Epithelial cell of esophagus (primary cell): ENCODE results near the gene TRERF1.
A peak's percentile ranks its signal among the peaks of the same experiment; 100 is the strongest.

Source experiments
- DNase-seq: peaks from one replicate; pipeline ENCODE4 v3.0.0; 2010; ENCODE audit warnings: low read depth
- H3K4me3 ChIP-seq: 2 replicates; pipeline ENCODE4 v1.5.1; 2011; ENCODE audit warnings: mild to moderate bottlenecking, low read length, control low read depth
- TF ChIP-seq, protein P1 (sequence below): IDR thresholded peaks from 2 replicates; pipeline ENCODE4 v1.5.1; 2011; ENCODE audit warnings: low read depth, mild to moderate bottlenecking, low read length, control low read depth, inconsistent platforms; ENCODE audit not compliant: insufficient read depth; ENCODE audit errors: missing control alignments

Gene TRERF1

DNA sequence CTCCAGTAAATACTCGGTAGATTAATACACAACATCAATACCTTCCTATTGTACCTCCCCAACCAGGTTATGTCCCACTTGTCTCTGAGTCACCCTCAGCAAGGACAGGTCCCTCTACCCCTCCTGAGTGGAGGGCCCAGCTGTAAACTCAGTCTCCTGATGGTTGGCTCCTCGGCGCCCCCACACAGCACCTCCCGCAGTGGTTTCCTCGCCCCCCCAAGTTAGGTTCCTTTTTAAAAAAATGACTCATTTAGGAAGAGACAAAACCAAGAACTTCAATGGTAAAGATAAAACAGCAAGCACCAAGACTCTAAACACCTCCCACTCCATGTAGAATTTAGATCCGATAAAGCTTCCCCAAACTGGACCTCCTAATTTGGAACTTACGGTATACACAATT lies 83.5 kb downstream of the TRERF1 start:
- TF ChIP-seq, protein P1, sequence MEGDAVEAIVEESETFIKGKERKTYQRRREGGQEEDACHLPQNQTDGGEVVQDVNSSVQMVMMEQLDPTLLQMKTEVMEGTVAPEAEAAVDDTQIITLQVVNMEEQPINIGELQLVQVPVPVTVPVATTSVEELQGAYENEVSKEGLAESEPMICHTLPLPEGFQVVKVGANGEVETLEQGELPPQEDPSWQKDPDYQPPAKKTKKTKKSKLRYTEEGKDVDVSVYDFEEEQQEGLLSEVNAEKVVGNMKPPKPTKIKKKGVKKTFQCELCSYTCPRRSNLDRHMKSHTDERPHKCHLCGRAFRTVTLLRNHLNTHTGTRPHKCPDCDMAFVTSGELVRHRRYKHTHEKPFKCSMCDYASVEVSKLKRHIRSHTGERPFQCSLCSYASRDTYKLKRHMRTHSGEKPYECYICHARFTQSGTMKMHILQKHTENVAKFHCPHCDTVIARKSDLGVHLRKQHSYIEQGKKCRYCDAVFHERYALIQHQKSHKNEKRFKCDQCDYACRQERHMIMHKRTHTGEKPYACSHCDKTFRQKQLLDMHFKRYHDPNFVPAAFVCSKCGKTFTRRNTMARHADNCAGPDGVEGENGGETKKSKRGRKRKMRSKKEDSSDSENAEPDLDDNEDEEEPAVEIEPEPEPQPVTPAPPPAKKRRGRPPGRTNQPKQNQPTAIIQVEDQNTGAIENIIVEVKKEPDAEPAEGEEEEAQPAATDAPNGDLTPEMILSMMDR = no peak
- no peak for DNase-seq
- no peak overlapping the region for H3K4me3 ChIP-seq

DNA sequence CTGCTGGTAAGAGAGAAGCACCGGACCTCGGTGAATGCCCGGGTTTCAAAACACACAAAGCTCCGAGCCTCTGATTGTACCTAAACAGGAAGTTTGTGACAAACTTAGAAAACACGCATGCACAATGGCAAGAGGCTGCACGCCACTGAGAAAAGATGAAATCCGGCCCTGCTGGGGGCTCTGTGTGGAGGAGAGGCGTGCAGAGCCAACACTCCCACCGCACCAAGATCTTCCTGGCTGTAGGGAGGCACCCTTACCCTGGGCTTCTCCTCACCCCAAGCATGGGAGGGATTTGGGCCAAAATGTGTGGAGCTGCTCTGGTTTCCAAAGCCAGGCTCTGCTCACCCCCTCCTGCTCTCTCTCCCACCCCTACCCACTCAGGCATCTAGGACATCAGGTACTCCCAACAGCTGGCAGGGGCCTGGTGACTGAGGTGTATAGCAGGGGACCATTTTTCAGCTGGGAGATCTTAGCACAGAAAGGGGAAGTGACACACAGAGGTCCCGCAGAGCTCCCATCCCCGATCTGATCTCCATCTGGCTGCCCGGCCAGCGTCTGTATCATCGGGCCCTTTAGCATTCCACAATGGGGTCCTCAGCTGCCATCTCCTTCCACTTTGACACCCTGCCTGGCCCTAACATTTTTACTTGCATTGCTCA lies 84.2 kb downstream of the TRERF1 start:
- DNase-seq = no peak
- H3K4me3 ChIP-seq = no peak overlapping the region
- TF ChIP-seq, protein P1 = no peak

- no peak for DNase-seq
- TF ChIP-seq, protein P1 = no peak
- H3K4me3 ChIP-seq = no peak overlapping the region
Observed at GRCh38 chr6:42366999-42367352, 84.8 kb downstream of the TRERF1 start.

DNA sequence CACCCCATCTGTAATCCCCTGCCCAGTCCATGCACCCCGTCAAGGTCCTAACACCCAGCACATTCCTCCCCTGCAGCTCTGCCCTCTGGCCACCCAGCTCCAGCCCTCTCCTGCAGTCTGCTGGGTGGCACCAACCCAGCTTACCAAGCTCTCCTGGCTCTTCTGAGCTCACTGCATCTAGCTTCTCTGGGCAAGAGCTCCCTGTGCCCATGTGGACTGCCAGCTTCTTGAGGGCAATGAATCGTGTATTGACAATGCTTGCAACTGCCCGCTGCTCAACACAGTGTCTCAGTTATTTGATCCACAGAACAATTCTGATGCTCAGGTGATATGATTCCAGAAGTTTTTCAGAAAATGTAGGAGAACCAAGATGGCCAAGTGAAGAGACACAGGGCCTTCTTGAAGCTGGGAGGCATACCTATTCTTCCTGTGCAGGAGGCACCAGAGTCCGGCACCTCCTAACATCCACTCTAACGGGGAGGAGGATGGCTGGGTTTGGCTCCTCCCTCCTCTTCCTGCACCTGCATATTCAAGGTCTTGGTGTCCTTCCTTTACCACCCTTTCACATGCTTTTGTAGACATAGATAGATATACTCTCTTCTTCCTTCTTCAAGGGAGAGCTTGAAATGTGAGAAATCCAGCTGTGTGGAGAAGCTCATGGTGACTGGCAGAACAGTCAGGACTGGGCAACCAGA lies 85.6 kb downstream of the TRERF1 start:
- no peak overlapping the region for H3K4me3 ChIP-seq
- TF ChIP-seq, protein P1 = no peak
- DNase-seq = no peak

DNA sequence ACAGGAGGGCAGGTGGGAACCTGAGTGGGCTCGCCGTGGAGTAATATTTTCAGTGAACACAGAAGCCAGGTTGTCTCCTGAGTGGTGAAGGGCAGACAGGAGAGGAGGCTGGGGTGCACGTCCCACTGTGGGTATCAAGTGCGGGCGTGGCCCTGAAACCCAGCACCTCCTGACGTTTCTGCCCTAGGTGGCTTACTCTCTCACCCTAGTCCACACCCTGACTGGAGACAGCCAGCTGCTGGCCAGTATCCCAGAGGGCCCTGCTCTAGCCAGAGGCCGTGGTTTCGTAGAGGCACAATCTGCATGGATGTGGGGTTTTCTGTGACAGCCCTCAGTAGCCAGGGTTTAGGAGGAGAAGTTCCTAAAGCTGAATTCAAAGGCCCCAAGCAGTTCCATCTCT lies 86.7 kb downstream of the TRERF1 start:
- TF ChIP-seq, protein P1 = no peak
- peak; percentile 16 for DNase-seq
- no peak overlapping the region for H3K4me3 ChIP-seq

GRCh38 chr6:42363926-42364849 lies 87.5 kb downstream of the TRERF1 start:
- TF ChIP-seq, protein P1 = no peak
- no peak overlapping the region for H3K4me3 ChIP-seq
- no peak for DNase-seq
